Endothelial cell of hepatic sinusoid (primary cell): ENCODE data around the gene NUDT3.
"Not testable (repeated sequence)": the region's sequence is repeated elsewhere in the genome, so short reads cannot be mapped to it uniquely, and the experiment has no call there.

Source experiments
- in situ Hi-C: cut with HindIII; loops from 2 replicates; pipeline ENCODE4 v1.10.0; 2017; ENCODE audit warnings: low sequenced_read_pairs

NUDT3 gene

GRCh38 chr6:34371865-34372264 lies 20.6 kb downstream of the NUDT3 start:
- in situ Hi-C loops, result not testable (repeated sequence)

GRCh38 chr6:34370361-34370760 lies 22.1 kb downstream of the NUDT3 start:
- in situ Hi-C loops, result no loop called here

GRCh38 chr6:34369385-34369784 lies 23.1 kb downstream of the NUDT3 start:
- in situ Hi-C loops, result no loop called here

GRCh38 chr6:34366639-34366921 lies 25.9 kb downstream of the NUDT3 start:
- in situ Hi-C loops, result no loop called here

- in situ Hi-C loops, result not testable (repeated sequence)
Observed at GRCh38 chr6:34365781-34366638, 26.5 kb downstream of the NUDT3 start.

- in situ Hi-C loops, result not testable (repeated sequence)
Observed at GRCh38 chr6:34363681-34364075, 28.8 kb downstream of the NUDT3 start.

GRCh38 chr6:34362909-34363680 lies 29.4 kb downstream of the NUDT3 start:
- in situ Hi-C loops, result no loop called here

- in situ Hi-C loops, result no loop called here
Observed at GRCh38 chr6:34362176-34362575, 30.3 kb downstream of the NUDT3 start.

GRCh38 chr6:34360556-34360955 lies 31.9 kb downstream of the NUDT3 start:
- in situ Hi-C loops, result no loop called here

- in situ Hi-C loops, result no loop called here
Observed at GRCh38 chr6:34359418-34360158, 32.9 kb downstream of the NUDT3 start.

GRCh38 chr6:34358389-34358905 lies 34.0 kb downstream of the NUDT3 start:
- in situ Hi-C loops, result no loop called here

GRCh38 chr6:34357937-34358336 lies 34.5 kb downstream of the NUDT3 start:
- in situ Hi-C loops, result no loop called here

- in situ Hi-C loops, result no loop called here
Observed at GRCh38 chr6:34355889-34356288, 36.6 kb downstream of the NUDT3 start.

GRCh38 chr6:34354230-34354629 lies 38.2 kb downstream of the NUDT3 start:
- in situ Hi-C loops, result not testable (repeated sequence)

- in situ Hi-C loops, result not testable (repeated sequence)
Observed at GRCh38 chr6:34353530-34353929, 38.9 kb downstream of the NUDT3 start.

GRCh38 chr6:34352305-34352937 lies 40.0 kb downstream of the NUDT3 start:
- in situ Hi-C loops, result no loop called here

- in situ Hi-C loops, result no loop called here
Observed at GRCh38 chr6:34350934-34351217, 41.6 kb downstream of the NUDT3 start.

GRCh38 chr6:34350137-34350933 lies 42.1 kb downstream of the NUDT3 start:
- in situ Hi-C loops, result no loop called here

GRCh38 chr6:34349211-34349610 lies 43.3 kb downstream of the NUDT3 start:
- in situ Hi-C loops, result no loop called here

- in situ Hi-C loops, result no loop called here
Observed at GRCh38 chr6:34347303-34347702, 45.2 kb downstream of the NUDT3 start.
